Erythroblast (primary cell): ENCODE results near the gene NPHP4.

ENCODE experiments used
- DNase-seq, 2 experiments: peaks; one replicate each; lab custom pipeline; 2025; lab: John Stamatoyannopoulos, UW
- GATA1 ChIP-seq: IDR thresholded peaks from 2 replicates; pipeline ENCODE4 v1.6.1; 2011; ENCODE audit warnings: low read depth, mild to moderate bottlenecking, control low read depth, low read length, moderate library complexity
- POLR2A ChIP-seq: IDR thresholded peaks from 2 replicates; pipeline ENCODE4 v1.6.1; 2011; ENCODE audit warnings: mild to moderate bottlenecking, low read length

The NPHP4 gene

DNA sequence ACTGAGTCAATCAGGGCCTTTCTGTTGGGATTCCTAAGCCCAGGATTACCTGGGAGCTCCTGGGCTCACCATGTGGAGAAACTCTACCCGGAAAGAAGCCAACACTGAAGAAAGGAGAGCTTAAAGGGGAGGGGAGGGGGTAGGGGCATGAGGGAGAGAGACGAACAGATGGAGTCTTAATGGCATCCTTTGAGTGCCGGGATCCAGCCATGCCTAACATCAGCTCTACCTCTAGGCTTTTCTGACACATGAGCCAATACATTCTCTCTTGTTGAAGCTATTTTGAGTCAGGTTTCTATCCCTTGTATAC lies 75.0 kb downstream of the NPHP4 start:
- TF ChIP-seq GATA1: no peak
- TF ChIP-seq POLR2A: no peak
- no peak for DNase-seq

DNA sequence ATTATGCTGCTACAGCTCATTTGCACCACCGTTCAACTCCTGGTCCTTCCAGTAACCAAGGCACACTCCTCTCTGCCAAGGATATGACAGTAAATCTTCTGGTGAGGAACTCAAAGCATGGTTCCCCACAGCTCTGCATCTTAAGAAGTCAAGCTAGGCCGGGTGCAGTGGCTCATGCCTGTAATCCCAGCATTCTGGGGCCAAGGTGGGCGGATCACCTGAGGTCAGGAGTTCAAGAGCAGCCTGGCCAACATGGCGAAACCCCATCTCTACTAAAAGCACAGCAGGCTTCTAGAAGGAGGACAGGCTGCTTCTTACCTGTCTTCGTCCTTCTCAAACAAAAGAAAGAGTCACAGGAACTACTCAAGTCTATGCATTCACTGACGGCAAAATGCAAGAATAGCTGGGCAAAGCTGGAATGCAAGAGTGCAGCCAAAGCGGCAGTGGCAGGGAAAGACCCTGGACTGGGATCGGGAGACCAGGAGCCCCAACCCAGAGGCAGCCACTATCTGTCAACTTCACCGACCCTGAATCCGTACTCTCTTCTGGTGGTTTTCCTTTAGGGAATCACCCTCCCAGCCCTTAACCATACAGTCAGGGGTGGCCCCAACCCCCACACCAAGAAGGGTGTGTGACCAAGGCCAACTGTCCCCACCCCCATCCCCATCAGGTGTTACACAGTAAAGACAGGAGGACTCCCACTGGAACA lies 75.5 kb downstream of the NPHP4 start:
- no peak for DNase-seq
- no peak for TF ChIP-seq GATA1
- no peak for TF ChIP-seq POLR2A

DNA sequence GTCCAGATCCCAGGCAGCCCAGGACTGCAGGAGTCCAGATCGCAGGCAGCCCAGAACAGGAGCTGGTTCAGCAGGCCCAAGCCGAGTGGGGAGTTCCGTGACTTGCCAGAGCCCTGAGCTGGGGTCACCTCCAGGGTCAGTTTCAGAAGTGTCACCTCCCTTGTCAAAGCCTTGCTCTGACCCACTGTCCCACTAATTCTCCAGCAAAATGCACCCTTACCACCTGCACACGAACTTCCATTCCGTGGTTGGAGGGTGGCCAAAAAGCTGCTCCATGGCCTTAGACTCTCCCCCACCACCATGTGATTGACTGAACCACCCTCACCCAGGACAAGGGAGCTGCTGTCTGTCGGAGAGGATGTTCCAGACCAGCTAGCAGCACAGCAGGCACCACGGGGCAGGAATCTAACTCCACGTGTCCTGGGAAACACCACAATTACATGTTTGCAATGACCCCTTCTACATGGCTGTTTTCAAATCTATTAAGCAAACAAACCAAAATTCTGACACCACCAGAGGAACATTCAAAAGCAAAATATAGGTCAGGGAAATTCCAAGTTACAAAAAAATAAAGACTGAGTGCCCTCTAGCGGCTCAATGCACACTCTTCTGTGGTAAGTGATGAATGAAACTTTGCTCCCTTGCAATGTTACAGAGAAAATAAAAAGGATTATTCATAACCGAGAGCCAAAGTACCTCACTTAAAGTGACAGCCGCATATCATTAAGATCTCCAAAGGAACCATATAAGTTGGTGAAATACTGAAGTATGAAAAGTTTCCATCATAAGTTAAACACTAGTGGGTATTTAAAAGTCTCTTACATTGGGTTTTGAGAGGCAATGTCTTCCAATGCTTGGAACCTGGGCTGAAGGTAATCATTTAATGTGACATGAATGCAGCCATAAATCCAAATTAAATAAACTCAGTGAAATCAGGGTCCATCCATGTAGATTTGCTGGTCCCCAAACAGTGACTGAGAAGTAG lies 76.3 kb downstream of the NPHP4 start:
- peak; percentile 10 to 39 for DNase-seq
- TF ChIP-seq GATA1: no peak
- TF ChIP-seq POLR2A: no peak

DNA sequence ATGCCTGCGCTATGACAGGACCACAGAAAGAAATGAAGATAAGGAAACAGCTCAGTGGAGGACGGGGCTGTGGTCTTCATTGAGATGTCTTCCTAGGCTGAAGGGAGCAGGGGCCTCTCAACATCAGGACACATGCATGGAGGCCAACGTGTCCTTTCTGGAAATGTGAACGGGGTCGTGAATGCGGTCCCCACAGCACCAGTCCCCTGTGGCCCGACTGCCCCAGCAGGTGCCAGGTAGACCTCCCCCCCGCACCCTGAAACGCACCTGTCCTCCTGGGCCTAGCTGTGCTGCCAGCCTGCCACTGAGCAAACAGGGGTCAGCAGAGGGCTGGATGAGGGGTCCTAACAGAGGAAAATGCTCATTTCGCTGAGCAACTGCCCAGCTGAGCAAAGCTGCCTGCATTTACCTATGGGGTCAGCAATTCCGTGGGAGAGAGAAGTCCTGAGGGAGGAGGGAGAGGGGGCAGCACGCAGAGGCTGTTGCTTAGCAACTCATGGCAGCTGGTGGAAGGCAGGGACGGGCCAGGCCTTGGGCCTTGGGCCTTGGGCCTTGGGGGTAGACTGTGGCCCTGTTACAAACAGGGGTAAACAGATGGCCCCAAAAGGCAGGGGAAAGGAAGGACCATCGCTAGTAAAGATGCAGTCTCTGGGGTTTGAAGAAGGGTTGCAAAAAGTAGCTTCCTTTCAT lies 77.4 kb downstream of the NPHP4 start:
- no peak for TF ChIP-seq POLR2A
- no peak for TF ChIP-seq GATA1
- no peak for DNase-seq

DNA sequence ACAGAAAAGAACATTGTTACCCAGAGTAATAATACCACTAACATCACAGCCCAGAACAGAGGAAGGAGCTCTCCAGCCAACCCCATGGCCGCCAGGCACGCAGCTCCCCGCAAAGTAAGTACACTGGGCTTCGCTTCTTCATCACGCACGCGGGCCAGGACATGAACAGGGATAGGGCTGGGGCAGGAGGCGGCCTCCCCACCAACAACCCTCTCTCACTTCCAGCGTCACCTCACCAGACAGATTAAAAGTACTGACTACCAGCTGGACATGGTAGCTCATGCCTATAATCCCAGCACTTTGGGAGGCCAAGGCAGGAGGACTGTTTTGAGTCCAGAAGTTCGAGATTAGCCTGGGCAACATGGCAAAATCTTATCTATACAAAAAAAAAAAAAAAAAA lies 78.3 kb downstream of the NPHP4 start:
- TF ChIP-seq GATA1 (no peak), POLR2A (no peak)
- no peak for DNase-seq

DNA sequence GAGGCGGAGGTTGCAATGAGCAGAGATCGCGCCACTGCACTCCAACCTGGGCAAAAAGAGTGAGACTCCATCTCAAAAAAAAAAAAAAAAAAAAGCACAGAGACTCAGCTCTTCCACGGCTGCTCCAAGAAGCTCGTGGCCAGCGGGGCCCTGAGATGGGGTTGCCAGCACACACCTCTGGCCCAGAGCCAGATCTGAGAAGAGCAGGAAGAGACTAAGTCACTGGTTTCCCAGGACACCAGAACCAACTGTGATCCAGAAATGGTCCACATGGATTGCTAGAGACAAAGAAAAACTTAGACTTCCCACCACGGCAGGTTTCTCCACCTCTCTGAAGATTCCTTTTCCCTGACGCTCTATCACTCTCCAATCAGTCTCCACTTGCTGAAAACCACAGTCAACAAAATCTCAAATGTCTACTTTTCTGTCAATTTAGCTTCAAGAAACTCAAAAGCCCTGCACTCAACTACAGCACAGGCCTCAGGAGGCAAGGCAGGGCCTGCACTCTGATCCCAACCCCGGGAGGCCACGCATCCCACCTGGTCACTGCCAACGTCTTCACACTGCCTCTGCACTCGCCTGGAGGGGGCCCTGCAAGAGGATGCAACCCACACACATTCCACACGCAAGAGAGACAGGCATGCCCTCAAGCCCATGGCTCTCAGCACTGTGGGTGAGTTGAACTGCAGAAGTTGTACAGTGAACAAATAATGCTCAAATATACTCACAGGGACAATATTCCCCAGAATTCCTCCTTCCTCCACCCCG lies 79.0 kb downstream of the NPHP4 start:
- no peak for TF ChIP-seq POLR2A
- no peak for TF ChIP-seq GATA1
- no peak for DNase-seq

DNA sequence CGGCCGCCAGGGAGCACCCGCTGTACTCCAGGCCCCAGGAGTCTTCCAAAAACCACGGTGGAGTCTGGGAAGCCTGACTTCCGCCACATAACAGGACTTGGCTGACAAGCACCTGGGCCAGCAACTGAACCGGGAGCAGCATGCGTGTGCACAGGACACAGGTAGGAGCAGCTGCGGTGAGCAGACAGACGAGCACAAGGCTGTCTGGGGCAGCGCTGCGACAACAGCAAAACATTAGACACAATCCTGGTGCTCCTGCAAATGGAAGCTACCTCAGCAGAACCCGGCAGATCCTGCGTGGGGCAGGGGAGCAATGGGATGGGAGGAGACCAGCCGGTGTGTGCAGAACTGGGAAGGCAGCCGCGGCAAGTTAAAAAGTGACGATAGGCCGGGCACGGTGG lies 80.4 kb downstream of the NPHP4 start:
- TF ChIP-seq POLR2A (no peak), GATA1 (no peak)
- no peak for DNase-seq

DNA sequence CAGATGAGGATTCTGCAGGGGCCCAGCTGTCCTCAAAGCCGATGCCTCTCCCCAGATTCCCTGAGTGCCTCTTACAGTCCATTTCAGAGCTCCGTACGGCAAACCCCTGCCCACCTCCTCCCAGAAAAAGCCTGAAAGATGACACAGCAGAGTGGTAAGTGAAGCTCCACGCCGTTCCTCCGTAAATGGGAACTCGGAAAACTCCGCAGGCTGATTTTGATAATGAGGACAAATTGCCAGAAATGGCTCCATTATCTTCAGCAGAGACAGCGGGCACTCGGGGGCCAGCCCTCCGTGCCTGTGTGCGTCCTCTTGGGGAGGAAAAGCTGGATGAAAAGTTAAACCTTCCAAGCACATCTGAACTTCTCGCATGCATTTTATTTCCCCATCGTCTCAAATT lies 81.1 kb downstream of the NPHP4 start:
- no peak for DNase-seq
- TF ChIP-seq GATA1 (no peak), POLR2A (no peak)

DNA sequence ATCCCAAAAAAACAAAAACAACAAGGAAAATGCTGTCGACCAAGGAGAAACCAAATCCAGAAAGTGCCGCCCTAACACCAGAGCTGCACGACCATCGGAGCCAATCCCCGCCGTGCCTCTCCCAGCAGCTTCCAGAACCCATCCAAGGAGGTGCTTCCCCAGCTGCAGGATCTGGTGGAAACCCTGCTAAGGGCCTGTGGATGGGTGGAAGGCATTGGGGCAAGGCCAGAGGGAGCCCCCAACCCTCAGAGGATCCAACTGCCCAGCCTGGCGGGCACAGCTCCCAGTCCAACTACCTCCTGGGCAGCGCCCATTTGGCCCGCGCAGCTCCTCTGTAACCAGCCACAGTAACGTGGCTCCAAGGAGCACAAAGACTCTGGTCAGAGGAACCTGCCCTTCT lies 81.6 kb downstream of the NPHP4 start:
- TF ChIP-seq POLR2A (no peak), GATA1 (no peak)
- DNase-seq: no peak

DNA sequence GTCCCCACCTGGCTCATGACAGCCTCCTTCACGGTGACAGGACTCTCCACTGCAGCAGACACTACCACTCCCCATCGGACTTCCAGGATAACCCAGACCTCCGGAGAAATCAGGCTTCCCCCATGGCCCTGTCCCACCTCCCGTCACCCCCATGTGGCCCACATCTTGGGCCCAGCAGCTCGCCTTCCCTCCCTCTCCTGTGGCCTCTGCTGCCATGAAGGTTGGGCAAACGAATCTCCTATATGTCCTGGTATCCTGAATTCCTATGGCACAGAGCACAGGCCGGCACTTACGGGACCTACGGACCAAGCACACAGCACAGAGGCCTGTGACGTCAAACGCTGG lies 82.0 kb downstream of the NPHP4 start:
- DNase-seq: no peak
- TF ChIP-seq POLR2A (no peak), GATA1 (no peak)

DNA sequence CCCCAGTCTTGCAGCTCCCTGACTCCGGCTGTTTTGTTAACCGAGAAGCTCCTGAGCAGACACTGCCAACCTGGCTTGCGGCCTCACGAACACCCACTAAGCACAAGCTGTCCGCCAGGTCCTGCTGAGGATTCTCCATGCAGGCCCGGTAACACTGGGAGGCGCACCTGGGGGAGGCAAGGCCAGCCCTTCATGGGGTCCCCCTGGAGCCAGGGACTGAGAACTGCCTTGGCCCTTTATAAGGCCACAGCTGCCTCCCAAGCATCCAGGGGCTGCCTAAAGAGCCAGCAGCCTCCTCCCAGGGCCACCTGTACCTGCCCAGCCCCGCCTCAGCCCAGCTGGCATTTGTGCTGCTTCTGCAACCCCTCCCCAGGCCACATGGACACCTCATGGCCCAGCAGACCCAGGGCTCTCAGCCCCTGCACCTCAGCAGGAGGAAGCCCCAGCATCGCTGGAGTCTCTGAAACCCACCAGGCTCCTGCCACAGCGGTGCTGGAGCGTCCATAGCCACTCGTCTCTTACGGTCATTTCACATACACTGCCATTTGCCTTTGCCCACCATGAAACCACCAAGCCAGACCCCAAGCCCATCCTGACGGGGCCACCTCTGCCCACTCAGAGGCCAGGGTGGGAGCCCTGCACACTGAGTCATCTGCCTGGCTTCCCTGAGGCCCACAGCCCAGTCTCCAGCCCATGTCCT lies 82.5 kb downstream of the NPHP4 start:
- TF ChIP-seq POLR2A (no peak), GATA1 (no peak)
- DNase-seq: no peak

DNA sequence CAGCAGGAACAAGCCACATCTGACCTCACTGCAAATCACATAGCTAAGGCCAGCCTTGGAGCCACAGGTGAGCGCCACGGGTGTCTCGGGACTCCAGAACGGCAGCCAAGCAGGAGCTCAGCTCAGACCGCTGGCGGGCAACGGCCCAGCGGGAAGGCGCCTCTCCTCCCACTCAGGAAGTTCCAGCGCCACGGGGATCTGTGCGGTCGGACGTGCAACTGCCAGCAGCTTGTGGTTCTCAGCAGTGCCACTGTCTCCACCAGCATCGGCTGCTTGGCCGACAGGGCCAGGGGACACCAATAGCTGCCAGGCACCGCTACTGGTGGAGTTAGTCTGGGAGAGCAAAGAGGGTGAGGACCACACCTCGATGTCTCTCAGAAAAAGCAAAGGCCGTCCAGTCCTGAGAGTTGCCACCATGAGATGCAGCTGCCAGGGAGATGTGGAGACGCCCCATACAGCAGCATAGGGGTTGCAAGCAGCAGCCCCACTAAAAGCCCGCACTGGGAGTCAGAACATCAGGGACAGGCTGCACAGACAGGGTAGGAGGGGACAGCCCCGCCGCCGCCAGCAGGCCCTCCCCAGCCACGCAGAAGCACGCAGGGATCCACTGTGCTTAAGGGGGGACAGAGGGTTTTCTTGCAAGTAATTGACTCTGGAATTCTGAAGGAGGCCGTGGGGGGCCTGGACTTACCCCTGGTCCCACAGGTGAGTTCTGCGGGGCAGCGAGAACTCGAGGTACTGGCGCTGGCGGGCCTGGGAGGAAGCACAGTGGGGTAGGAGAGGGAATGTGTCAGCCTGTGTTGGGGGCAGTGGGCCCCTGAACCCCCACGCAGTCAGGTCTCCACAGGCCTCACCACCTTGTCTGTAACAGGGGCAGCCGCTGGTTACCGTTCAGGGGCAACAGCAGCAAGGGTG lies 83.5 kb downstream of the NPHP4 start:
- no peak for TF ChIP-seq POLR2A
- TF ChIP-seq GATA1: no peak

DNA sequence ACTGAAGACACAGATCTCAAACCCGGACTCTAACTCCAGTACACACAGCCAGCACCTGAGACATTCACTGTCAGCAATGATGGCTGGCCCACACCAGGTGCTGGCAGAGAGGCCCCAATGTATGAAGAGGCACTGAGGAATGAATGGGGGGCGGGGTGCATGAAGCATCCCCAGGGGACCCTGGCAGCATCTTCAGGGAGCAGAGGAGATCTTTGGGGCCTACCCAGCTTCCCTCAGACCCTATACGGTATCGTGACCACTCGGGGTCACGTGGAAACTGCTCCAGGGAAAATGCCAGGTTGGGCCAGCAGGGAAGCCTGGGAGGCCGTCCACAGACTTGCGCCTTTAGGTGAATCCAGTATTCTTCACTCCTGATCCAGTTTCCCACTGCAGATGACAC lies 84.3 kb downstream of the NPHP4 start:
- DNase-seq: no peak
- TF ChIP-seq GATA1 (no peak), POLR2A (no peak)

More for the DNA sequence above, 83.5 kb downstream of the NPHP4 start:
- no peak for DNase-seq
